Measurements from ENCODE around the gene MAN1A2.
"Not testable (repeated sequence)": the region's sequence is repeated elsewhere in the genome, so short reads cannot be mapped to it uniquely, and the experiment has no call there.

Gene MAN1A2

DNA sequence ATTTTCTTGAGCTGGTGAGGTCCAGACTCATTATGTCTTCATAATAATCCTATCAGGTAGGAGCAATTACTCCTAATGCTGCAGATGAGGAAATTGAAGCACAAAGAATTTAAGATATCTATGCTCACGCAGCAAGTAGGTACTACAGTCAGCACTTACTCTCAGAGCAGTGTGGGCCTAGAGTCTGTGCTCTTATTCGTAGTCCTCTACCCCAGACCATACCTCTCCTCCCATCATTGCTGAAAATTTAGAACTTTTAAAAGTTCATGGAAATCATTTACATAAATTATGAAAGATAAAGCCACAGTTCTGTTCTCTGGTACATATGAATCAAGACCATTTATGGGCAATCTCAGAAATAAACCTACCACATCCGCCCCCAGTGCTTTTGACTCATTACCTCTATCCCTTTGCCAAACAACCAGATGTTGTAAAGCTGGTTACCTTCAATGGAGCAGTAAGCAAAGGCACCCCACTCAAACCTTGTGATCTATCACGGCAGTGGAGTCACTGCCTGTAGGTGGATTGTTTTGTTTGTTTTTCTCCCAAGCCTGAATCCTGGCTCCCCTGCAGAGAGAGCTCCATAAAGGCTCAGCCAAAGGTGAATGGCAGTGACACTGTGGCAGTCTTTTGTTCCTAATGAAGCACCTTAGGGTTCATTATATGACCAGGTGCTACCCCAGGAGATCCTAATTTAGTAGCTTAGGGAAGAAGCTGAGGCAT is 20.9 kb upstream of the MAN1A2 start:
- H4K20me1 ChIP-seq (ENCODE audit: insufficient read depth, low read length): no peaks in the 10 kb centered on the region
- H3K9me3 ChIP-seq (ENCODE audit: insufficient read depth, low read length, severe bottlenecking): no peaks in the 10 kb centered on the region
- no peak overlapping the region for H3K27ac ChIP-seq (ENCODE audit: low read length)
- H2AFZ ChIP-seq (ENCODE audit: low read depth, low read length): no peak overlapping the region
- no peak for TF ChIP-seq EZH2 (IDR thresholded peaks at IDR 0.05; ENCODE audit: borderline replicate concordance, low read depth, low read length, severe bottlenecking)
- TF ChIP-seq, protein P1, sequence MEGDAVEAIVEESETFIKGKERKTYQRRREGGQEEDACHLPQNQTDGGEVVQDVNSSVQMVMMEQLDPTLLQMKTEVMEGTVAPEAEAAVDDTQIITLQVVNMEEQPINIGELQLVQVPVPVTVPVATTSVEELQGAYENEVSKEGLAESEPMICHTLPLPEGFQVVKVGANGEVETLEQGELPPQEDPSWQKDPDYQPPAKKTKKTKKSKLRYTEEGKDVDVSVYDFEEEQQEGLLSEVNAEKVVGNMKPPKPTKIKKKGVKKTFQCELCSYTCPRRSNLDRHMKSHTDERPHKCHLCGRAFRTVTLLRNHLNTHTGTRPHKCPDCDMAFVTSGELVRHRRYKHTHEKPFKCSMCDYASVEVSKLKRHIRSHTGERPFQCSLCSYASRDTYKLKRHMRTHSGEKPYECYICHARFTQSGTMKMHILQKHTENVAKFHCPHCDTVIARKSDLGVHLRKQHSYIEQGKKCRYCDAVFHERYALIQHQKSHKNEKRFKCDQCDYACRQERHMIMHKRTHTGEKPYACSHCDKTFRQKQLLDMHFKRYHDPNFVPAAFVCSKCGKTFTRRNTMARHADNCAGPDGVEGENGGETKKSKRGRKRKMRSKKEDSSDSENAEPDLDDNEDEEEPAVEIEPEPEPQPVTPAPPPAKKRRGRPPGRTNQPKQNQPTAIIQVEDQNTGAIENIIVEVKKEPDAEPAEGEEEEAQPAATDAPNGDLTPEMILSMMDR (IDR thresholded peaks at IDR 0.05; ENCODE audit: borderline replicate concordance, extremely low read depth, low read length, poor library complexity, severe bottlenecking): no peak
- no peak for ATAC-seq (ENCODE audit: insufficient read depth, low read depth)
- no peaks in the 10 kb centered on the region for H3K4me1 ChIP-seq (ENCODE audit: insufficient read depth, low read length)
- no peak overlapping the region for H3K4me3 ChIP-seq (ENCODE audit: low read depth in 1 of 2, low read length in 2 of 2)
- H3K9ac ChIP-seq (ENCODE audit: low read depth, low read length): no peak overlapping the region
- H3K79me2 ChIP-seq (ENCODE audit: insufficient read depth, low read length): no peaks in the 10 kb centered on the region
- no peak for DNase-seq
- no peak overlapping the region for H3K4me2 ChIP-seq (ENCODE audit: insufficient read depth, low read length)
- peaks cover 21% of the 10 kb centered on the region for H3K27me3 ChIP-seq (ENCODE audit: insufficient read depth, low read length, poor library complexity)
- H3K36me3 ChIP-seq (ENCODE audit: insufficient read depth, low read length): no peaks in the 10 kb centered on the region

DNA sequence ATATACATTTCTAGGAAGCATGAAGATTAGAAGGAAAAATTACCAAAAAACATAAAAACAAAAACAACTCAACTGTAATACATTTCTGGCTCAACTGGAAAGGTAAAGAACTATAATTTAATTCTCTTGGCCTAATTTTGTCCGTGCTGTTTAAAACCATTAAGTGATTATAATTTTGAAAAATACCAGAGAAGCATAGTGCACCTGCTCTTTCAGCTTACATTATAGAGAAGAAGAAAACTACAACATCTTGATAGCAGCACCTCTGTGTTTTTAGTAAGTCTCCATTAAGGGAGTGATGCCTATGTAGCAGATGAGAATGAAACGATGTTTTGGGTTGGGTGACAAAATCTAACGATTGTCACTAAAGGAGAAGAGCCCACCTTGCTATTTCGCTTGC is 19.3 kb upstream of the MAN1A2 start:
- no peaks in the 10 kb centered on the region for H4K20me1 ChIP-seq (ENCODE audit: insufficient read depth, low read length)
- ATAC-seq (ENCODE audit: insufficient read depth, low read depth): no peak
- H3K36me3 ChIP-seq (ENCODE audit: insufficient read depth, low read length): no peaks in the 10 kb centered on the region
- H3K9ac ChIP-seq (ENCODE audit: low read depth, low read length): no peak overlapping the region
- no peak overlapping the region for H3K4me3 ChIP-seq (ENCODE audit: low read depth in 1 of 2, low read length in 2 of 2)
- peaks cover 21% of the 10 kb centered on the region for H3K27me3 ChIP-seq (ENCODE audit: insufficient read depth, low read length, poor library complexity)
- H3K4me1 ChIP-seq (ENCODE audit: insufficient read depth, low read length): no peaks in the 10 kb centered on the region
- no peak overlapping the region for H3K4me2 ChIP-seq (ENCODE audit: insufficient read depth, low read length)
- no peaks in the 10 kb centered on the region for H3K9me3 ChIP-seq (ENCODE audit: insufficient read depth, low read length, severe bottlenecking)
- TF ChIP-seq, protein P1 (IDR thresholded peaks at IDR 0.05; ENCODE audit: borderline replicate concordance, extremely low read depth, low read length, poor library complexity, severe bottlenecking): no peak
- TF ChIP-seq EZH2 (IDR thresholded peaks at IDR 0.05; ENCODE audit: borderline replicate concordance, low read depth, low read length, severe bottlenecking): no peak
- no peak overlapping the region for H2AFZ ChIP-seq (ENCODE audit: low read depth, low read length)
- DNase-seq: no peak
- H3K79me2 ChIP-seq (ENCODE audit: insufficient read depth, low read length): no peaks in the 10 kb centered on the region
- no peak overlapping the region for H3K27ac ChIP-seq (ENCODE audit: low read length)

DNA sequence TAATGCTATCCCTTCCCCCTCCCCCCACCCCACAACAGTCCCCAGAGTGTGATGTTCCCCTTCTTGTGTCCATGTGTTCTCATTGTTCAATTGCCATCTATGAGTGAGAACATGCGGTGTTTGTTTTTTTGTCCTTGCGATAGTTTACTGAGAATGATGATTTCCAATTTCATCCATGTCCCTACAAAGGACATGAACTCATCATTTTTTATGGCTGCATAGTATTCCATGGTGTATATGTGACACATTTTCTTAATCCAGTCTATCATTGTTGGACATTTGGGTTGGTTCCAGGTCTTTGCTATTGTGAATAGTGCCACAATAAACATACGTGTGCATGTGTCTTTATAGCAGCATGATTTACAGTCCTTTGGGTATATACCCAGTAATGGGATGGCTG is 14.6 kb upstream of the MAN1A2 start:
- H3K27me3 ChIP-seq (ENCODE audit: insufficient read depth, low read length, poor library complexity); H3K36me3 ChIP-seq (ENCODE audit: insufficient read depth, low read length); H4K20me1 ChIP-seq (ENCODE audit: insufficient read depth, low read length); H3K9me3 ChIP-seq (ENCODE audit: insufficient read depth, low read length, severe bottlenecking); H3K9ac ChIP-seq (ENCODE audit: low read depth, low read length); H3K79me2 ChIP-seq (ENCODE audit: insufficient read depth, low read length); ATAC-seq (ENCODE audit: insufficient read depth, low read depth); H2AFZ ChIP-seq (ENCODE audit: low read depth, low read length); DNase-seq; H3K27ac ChIP-seq (ENCODE audit: low read length); H3K4me3 ChIP-seq (ENCODE audit: low read depth in 1 of 2, low read length in 2 of 2); H3K4me2 ChIP-seq (ENCODE audit: insufficient read depth, low read length); H3K4me1 ChIP-seq (ENCODE audit: insufficient read depth, low read length): not testable (repeated sequence)

DNA sequence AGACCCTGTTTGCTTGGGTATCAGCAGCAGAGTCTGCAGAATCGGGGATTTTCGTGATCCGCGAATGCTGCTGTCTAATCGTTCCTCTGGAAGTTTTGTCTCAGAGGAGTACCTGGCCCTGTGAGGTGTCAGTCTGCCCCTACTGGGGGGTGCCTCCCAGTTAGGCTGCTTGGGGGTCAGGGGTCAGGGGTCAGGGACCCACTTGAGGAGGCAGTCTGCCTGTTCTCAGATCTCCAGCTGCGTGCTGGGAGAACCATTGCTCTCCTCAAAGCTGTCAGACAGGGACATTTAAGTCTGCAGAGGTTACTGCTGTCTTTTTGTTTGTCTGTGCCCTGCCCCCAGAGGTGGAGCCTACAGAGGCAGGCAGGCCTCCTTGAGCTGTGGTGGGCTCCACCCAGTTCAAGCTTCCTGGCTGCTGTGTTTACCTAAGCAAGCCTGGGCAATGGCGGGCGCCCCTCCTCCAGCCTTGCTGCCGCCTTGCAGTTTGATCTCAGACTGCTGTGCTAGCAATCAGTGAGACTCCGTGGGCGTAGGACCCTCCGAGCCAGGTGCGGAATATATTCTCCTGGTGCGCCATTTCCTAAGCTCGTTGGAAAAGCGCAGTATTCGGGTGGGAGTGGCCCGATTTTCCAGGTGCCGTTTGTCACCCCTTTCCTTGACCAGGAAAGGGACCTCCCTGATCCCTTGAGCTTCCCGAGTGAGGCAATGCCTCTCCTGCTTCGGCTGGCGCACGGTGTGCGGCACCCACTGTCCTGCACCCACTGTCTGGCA is 9.2 kb upstream of the MAN1A2 start:
- H3K9me3 ChIP-seq (ENCODE audit: insufficient read depth, low read length, severe bottlenecking); H3K4me3 ChIP-seq (ENCODE audit: low read depth in 1 of 2, low read length in 2 of 2); H3K27ac ChIP-seq (ENCODE audit: low read length); H3K9ac ChIP-seq (ENCODE audit: low read depth, low read length); ATAC-seq (ENCODE audit: insufficient read depth, low read depth); H3K79me2 ChIP-seq (ENCODE audit: insufficient read depth, low read length); H4K20me1 ChIP-seq (ENCODE audit: insufficient read depth, low read length); H3K4me1 ChIP-seq (ENCODE audit: insufficient read depth, low read length); H3K4me2 ChIP-seq (ENCODE audit: insufficient read depth, low read length); H3K36me3 ChIP-seq (ENCODE audit: insufficient read depth, low read length); H3K27me3 ChIP-seq (ENCODE audit: insufficient read depth, low read length, poor library complexity): not testable (repeated sequence)
- H2AFZ ChIP-seq (ENCODE audit: low read depth, low read length): peak overlapping the region; percentile 41; the same call in 1 of the 2 replicates
- DNase-seq: peak; percentile 41

DNA sequence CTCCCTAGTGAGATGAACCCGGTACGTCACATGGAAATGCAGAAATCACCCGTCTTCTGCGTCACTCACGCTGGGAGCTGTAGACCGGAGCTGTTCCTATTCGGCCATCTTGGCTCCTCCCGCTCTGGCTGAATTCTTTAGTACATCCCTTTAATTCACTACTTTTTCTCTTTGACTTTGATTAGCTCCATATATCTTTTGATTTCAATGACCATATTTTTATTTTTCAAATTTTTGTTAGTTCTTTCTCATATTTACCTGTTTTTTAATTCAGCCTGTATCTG is 8.7 kb upstream of the MAN1A2 start:
- not testable (repeated sequence) for H3K4me2 ChIP-seq (ENCODE audit: insufficient read depth, low read length); ATAC-seq (ENCODE audit: insufficient read depth, low read depth); H3K79me2 ChIP-seq (ENCODE audit: insufficient read depth, low read length); H3K36me3 ChIP-seq (ENCODE audit: insufficient read depth, low read length); H3K4me1 ChIP-seq (ENCODE audit: insufficient read depth, low read length); H3K27me3 ChIP-seq (ENCODE audit: insufficient read depth, low read length, poor library complexity); H4K20me1 ChIP-seq (ENCODE audit: insufficient read depth, low read length); H3K4me3 ChIP-seq (ENCODE audit: low read depth in 1 of 2, low read length in 2 of 2); DNase-seq; H3K9ac ChIP-seq (ENCODE audit: low read depth, low read length); H3K27ac ChIP-seq (ENCODE audit: low read length); H3K9me3 ChIP-seq (ENCODE audit: insufficient read depth, low read length, severe bottlenecking); H2AFZ ChIP-seq (ENCODE audit: low read depth, low read length)

All from DND-41 (cell line).